Stimulated activated CD4-positive, alpha-beta T cell treated with anti-CD3 and anti-CD28 coated beads, Interleukin-4, amount 100 ng/mL, for 24 hours (primary cell): ENCODE measurements around the gene OOSP4B.
"Not testable (repeated sequence)": the region's sequence is repeated elsewhere in the genome, so short reads cannot be mapped to it uniquely, and the experiment has no call there.

Experiments
- DNase-seq: peaks from one replicate; pipeline ENCODE4 v3.0.0-alpha.2; 2020

Gene OOSP4B

DNA sequence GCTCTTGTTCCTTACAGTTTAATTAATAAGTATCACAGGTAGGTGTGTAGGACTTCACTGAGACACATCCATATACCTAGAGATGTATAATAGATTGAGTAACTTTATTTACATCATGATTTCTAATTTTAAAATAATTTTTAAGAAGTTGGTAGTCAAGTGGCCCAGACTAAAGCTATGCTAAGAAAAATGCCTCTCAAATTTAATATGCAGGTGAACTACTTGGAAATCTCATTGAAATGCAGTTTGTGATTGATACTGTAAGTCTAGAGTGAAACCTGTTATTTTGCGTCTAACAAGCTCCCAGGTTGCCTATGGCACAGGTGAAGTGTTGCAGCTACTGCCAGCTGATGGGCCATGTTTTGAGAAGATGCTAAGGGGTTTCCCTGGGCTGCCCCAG, at the start of gene OOSP4B:
Gene OOSP4B (plus strand): TSS at position 301 of the 400 bp plus-strand sequence.
- DNase-seq, result no peak

DNA sequence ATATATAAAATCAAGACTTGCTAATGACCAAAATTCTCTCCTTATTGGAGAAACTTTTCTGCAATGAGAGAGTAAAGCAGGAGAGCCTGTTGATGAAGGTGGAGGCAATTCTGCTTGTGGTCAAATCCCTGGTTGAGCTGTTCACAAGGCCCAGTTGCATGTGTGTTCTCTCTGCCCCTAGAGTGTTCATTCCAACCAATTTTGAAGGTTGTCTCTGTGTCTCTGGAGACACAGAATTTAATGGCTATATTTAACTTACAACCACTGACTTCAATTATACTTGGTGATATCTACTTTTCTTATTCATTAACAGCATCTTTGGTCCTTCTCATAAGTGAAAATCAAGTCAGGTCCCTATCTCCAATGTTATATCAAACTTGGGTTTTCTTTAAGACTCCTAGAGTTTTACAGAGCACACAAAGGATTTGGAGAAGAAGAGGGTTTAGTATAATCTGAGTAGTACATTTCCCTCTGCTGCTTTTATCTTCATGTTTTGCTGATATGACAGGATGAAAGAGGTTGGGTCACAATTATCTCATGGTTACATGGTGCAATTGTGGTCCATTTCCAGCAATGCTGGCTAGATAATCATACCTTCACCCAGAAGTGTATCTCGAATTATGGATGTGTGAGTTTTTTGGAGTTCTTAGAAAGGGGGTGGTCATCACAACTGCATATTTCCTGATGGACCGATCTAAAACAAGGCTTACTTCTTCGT, 49.1 kb upstream of the OOSP4B start:
- DNase-seq, result no peak

DNA sequence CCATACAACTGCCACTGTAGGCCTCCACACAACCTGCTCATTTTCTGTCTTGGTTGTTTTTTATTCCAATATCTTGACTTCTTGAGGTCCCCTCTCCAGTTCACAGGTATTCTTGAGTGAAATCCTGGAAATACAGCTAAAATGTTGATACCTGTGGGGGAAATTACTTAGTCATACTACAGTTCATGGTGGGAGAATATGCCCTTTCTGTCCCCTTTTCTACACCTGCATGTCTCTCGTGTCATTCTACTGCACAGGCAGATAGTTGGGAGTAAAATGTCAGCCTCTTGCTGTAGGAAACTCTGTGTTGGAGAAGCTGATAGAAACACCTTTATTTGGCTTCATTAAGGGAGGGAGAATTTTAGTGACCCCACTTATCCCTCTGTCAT, 48.6 kb upstream of the OOSP4B start:
- DNase-seq, result no peak

DNA sequence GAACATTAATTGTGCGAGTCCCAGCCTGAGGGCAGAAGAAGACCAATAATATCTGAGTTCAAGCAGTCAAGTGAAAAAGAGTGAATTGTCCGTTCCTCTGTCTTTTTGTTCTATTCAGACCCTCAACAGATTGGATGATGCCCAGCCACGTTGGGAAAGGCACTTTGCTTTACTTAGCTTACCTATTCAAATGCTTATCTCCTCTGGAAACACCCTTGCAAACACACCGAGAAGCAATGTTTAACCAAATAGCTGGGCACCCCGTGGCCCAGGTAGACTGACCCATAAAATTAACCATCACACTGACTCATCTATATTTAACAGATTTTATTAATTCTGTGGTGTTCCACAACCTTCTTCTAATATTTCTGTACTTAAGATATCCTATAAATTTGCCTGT, 43.9 kb upstream of the OOSP4B start:
- no peak for DNase-seq

DNA sequence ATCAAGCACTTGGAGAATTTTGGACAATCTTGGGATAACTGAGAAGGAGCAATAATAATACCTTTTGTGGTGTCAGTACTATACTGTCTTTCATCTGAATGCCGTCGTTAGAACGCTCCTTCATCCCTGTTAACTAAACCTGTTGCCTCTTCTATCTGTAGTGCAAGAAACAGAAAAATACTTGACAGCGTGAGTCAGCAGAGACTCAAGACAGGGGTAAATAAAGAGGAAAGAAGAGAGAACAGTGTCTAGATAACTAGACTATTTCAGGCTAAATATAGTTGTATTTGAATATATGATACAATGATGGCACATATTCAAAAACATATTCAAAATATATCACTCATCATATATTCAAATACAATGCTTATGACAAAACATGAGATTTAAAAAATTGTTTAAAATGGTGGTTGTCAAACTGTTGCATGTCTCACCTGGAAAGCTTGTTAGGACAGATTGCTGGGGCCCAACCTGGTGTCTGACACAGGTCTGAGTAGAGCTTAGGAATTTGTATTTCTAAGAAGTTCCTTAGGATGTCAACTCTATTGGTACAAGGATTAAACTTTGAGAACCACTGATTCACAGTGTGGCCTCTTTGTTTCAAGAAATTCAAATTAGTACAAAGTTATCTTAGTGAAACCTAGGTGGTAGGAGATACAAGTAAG, 35.7 kb upstream of the OOSP4B start:
- DNase-seq, result no peak

DNA sequence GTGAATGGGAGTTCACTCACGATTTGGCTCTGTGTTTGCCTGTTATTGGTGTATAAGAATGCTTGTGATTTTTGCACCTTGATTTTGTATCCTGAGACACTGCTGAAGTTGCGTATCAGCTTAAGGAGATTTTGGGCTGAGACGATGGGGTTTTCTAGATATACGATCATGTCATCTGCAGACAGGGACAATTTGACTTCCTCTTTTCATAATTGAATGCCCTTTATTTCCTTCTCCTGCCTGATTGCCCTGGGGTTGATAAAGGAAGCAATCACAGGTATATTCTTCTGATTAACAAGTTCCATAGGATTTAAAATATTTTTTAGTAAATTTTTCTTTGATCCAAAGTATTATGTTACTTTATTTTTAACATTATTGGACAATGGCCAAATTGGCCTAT, 34.9 kb upstream of the OOSP4B start:
- not testable (repeated sequence) for DNase-seq

DNA sequence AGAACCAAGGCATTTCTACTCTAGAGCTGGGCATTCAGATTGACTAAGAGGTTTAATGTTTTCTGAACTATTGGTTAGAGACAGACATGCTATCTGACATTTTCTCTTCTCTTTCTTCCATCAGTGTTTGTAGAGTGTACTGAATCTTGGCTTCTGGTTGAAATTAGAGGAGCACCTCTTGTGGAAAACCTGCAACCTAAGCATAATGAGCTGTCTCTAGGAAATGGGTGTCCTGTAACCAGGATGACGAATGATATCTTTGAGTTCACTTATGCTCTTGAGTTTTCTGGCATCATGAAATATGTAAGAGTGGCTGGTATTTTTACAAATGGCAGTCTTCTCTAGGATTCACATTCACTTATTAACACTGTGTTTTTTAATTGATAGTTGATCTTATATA, 33.8 kb upstream of the OOSP4B start:
- DNase-seq, result no peak

DNA sequence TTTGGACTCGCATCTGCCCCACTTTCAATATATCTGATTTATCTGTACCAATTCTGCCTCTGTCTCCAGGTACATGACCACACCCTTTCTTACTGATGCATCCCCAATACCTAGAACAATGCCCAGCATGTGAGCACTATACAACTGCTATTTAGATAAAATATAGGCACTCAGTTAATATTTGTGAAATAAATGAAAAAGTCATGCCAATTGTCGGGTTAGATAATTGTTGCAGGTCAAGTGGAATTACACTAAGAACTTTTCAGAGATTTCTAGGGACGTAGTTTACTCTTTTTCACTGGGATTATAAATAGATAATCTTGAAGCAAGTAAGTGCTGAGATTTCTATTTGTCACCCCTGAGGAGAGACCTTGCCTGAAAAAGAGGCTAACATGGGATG, 32.6 kb upstream of the OOSP4B start:
- no peak for DNase-seq

DNA sequence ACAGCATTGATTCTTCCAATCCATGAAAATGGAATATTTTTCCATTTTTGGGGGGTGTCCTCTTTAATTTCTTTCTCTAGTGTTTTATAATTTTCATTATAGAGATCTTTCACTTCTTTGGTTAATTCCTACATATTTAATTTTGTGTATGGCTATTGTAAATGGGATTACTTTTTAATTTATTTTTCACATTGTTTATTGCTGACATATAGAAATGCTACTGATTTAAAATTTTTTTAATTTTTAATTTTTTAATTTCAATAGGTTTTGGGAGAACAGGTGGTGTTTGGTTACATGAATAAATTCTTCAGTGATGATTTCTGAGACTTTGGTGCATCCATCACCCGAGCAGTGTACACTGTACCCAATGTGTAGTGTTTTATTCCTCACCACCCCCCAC, 26.6 kb upstream of the OOSP4B start:
- no peak for DNase-seq

DNA sequence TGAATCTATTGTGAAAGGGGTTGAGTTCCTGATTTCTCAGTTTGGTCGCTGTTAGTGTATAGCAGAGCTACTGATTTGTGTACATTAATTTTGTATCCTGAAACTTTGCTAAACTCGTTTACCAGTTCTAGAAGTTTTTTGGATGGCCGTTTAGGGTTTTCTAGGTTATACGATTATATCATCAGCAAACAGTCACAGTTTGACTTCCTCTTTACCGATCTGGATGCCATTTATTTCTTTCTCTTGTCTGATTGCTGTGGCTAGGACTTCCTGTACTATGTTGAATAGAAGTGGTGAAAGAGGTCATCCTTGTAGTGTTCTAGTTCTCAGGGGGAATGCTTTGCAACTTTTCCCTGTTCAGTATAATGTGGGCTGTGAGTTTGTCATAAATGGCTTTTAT, 24.6 kb upstream of the OOSP4B start:
- DNase-seq, result no peak

DNA sequence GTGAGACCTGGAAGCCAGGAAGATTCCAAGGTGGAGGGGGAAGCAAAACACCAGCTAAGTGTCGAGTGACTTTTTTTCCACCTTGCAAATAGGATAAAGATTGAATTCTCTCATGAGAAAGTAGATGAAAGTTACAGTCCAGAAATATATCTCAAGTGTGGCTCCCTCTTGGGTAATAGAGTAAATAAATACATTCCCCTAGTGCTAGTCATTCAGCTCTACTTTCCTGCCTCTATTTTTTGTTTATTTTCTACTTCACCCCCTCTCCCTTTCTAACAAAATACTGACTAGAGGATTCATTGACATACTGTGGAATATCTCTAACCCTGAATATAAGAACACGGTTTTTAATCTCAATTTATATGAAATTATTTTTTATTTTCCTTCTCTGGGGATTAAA, 19.2 kb upstream of the OOSP4B start:
- DNase-seq, result no peak

DNA sequence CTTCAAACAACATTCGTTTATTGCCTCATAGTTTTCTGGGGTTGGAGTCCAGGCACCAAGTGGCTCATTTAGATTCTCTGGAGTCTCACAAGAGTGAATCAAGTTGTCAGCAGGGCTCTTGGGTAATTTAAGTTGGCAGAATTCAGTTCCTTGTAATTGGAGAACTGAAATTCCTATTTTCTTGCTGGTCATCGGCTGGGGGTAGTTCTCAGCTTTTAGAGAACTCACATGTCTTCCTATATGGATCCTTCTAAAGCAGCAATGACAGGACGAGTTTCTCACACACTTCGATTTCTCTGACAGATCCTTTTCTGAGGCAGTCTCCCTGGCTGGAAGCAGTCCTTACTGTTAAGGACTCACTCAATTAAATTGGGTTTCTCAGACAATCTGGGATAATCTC, 17.3 kb upstream of the OOSP4B start:
- DNase-seq, result no peak

DNA sequence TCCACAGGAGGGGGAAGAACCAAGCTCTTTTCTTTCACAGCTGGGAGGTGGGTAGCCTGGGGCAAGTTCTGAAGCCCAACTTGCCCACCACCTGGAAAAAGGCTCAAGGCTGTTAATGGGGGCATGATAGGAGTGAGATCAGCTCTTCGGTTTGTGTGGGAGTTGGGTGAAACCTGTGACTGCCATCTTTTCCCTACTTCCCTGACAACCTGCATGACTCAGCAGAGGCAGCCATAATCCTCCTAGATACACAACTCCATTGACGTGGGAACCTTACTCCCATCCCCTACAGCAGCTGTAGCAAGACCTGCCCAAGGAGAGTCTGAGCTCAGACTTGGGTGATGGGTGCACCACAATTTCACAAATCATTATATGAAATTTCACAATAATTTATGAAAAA, 13.3 kb upstream of the OOSP4B start:
- no peak for DNase-seq

DNA sequence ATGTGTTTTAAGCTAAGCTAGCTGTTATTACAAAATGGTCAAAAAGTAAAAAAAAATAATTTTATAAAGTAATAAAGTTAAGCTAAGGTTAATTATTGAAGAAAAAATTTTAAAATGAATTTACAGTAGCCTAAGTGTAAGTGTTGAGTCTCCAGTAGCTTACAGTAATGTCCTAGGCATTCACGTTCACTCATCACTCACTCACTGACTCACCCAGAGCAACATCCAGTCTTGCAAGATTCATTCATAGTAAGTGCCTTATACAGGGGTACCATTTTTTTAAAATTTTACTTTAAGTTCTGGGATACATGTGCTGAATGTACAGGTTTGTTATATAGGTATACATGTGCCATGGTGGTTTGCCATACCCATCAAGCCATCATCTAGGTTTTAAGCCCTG, 11.6 kb upstream of the OOSP4B start:
- DNase-seq, result no peak

DNA sequence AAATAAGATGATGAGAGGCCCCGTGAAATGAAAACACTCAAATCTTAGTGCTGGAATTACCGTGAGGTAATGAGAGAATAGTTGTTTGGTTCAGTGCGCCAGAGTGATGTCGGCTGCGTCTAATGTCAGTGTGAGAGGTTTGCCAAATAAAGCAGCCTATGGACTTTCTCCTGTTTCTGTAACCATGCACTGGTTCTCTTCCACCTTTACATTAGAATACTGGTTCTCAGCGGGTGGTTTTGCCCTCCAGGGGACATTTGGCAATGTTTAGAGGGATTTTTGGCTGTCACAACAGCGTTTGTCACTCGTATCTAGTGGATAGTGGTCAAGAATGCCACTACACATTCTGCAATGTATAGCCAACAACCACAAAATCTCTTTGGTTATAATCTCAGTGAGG, 1.1 kb downstream of the OOSP4B start:
- no peak for DNase-seq

DNA sequence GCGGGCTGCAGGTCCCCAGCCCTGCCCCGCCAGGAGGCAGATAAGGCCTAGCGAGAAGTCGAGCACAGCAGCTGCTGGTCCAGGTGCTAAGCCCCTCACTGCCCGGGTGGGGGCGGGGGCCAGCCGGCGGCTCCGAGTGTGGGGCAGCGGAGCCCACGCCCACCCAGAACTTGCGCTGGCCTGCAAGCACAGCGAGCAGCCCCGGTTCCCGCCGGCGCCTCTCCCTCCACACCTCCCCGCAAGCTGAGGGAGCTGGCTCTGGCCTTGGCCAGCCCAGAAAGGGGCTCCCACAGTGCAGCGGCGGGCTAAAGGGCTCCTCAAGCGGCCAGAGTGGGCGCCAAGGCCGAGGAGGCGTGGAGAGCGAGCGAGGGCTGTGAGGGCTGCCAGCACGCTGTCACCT, 3.4 kb downstream of the OOSP4B start:
- DNase-seq, result not testable (repeated sequence)

DNA sequence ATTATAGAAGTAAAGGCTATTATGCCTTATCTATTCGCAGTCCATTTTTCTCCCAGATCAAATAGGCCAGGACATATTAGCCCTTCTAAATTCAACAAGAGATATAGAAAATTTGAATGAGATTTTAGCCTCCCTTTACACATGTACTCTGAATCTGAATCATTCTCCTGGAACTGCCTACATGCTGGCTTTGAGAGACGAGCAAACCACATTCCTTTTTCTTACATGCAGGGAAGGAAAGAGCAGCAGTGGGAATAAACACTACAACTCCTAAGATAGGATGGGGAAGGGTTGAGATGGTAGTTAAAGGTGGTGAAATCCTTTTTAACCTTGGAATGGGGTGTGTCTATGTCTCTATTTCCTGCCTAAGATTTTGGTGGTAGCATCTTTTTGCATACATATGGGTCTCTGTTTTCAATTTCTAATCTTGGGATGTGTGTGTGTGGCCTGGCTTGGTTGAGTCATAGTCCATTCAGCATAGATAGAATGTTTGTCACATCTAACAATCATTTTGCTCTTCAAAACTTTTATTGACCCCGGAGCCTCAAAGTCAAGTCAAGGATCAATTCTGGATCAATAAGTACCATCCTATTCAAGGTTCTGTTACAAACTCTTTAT, 12.1 kb downstream of the OOSP4B start:
- DNase-seq, result no peak

DNA sequence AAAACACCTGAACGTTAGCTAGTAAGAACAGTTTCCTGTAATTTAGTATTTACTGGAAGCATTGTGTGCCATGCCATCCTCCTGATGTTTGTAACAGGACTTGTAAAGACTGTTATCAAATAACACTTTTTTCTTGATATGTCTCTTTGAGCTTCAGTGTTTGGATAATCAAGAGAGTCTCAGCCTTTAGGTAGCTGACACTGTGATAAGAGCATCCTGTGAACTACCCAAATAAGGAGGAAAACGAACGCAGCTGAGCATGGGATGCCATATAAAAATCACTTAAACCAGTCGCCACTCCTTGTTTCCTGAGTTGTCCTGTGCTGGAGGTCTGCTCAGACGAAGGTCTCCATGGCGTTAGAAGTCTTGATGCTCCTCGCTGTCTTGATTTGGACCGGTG, 23.1 kb downstream of the OOSP4B start, which contains the start of gene OOSP2:
Gene OOSP2 (plus strand): TSS at position 301 of the 400 bp plus-strand sequence. CDS start 51 bp downstream, at position 352.
- no peak for DNase-seq

DNA sequence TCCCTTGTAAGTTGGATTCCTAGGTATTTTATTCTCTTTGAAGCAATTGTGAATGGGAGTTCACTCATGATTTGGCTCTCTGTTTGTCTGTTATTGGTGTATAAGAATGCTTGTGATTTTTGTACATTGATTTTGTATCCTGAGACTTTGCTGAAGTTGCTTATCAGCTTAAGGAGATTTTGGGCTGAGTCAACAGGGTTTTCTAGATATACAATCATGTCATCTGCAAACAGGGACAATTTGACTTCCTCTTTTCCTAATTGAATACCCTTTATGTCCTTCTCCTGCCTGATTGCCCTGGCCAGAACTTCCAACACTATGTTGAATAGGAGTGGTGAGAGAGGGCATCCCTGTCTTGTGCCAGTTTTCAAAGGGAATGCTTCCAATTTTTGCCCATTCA, 33.4 kb downstream of the OOSP4B start:
- DNase-seq, result not testable (repeated sequence)

DNA sequence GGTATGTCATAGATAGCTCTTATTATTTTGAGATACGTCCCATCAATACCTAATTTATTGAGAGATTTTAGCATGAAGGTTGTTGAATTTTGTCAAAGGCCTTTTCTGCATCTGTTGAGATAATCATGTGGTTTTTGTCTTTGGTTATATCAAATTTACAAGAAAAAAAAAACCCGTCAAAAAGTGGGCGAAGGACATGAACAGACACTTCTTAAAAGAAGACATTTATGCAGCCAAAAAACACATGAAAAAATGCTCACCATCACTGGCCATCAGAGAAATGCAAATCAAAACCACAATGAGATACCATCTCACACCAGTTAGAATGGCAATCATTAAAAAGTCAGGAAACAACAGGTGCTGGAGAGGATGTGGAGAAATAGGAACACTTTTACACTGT, 33.9 kb downstream of the OOSP4B start:
- not testable (repeated sequence) for DNase-seq

DNA sequence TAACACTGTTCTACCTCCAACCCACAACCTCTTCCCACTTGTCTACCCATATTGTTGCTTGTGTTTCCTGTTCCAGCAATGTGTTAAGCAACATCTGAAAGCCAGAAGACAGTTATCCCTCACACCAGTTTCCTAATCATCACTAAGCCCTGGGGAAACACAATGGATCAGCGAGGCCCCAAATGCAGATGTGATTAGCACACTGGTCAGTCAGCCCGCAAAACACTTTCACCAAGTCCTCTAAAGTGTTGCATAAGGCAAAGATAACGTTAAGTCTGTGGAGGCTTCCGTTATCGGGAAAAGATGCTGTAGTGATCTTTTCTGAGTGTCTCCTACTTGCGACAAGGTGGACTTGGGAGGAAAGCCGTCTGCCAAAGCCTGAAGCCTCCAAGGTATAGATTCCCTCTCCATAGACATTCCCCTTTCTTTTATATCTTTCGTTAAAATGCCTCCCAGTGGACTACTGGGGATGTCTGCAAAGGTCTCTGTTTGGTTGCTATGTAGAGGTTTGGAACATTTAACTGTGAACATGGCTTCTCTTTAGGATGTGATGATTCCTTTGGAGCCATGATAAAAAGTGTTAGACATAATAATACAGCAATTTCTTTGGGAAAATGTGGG, 39.5 kb downstream of the OOSP4B start, which contains the start of gene MS4A3:
Gene MS4A3 (plus strand): TSS at position 317 of the 621 bp plus-strand sequence. CDS start 4,496 bp downstream, outside the sequence.
- DNase-seq, result no peak

DNA sequence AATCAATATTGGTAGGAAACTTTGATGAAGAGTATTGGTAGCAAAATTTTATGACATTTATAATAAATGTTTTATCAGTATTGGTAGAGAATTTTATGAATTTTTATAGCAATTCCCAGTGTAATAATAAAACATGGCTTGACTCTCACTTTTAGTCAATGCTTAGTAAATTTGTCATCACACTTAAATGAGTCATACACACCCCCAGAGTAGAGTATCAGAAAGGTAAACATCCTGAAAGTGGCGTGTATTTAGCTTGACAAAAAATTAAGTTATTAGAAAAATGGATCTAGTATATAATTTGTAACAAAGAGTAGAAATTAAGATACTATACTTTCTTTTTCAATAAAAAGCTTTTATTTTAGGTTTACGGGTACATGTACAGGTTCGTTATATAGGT, 42.1 kb downstream of the OOSP4B start:
- no peak for DNase-seq

DNA sequence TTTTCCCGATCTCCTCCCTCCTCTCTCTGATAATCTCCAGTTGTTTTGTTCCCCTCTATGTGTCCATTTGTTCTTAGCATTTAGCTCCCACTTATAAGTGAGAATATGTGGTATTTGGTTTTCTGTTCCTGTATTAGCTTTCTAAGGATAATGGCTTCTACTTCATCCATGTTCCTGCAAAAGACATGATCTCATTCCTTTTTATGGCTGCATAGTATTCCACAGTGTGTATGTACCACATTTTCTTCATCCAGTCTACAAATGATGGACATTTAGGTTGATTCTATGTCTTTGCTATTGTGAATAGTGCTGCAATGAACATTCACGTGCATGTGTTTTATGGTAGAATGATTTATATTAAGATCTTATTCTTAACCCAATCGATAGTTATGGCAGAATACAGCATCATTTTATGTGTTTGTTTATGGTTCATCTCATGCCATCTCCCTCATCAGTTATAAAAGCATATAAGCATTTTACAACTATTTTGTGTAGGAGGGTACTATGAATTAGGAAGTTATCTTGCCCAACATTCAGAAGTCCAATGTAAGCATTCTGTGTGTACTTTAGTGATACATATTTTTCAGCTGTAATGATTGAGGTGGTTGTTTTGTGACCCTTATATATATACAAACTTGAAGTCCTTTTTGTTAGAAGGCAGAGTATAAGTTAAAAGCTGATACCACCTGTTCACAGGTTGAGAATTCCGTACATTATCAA, 42.7 kb downstream of the OOSP4B start:
- DNase-seq, result no peak
